ENCODE measurements around the gene GPT2. TPM values are rescaled to one million over a fixed set of nuclear protein-coding genes. Genes with fewer than 3 reads are reported as not detected.

Gene GPT2
- total RNA-seq, 1 experiment from 2014 or later: 68.8 TPM

GRCh38 chr16:46896314-46896968 is 12.3 kb downstream of the GPT2 start:
- H3K79me2 ChIP-seq (ENCODE audit: insufficient read depth, low read length): peaks cover 24% of the 10 kb centered on the region; the same call in 1 of the 2 replicates
- no peak overlapping the region for H4K91ac ChIP-seq (ENCODE audit: insufficient read length, low read depth, low read length)
- Mint-ChIP-seq H3K4me1 (peaks cover 9 to 13% of the 10 kb centered on the region in 2 experiments), H3K27ac (peak overlapping the region; percentile 44 to 86 (median 78); a peak in 6 of 7 replicates), H3K36me3 (ENCODE audit: insufficient read depth in 1 of 3, low read depth in 3 of 3) (peaks cover 27 to 69% (median 60%) of the 10 kb centered on the region in 3 experiments; a peak in 6 of 7 replicates), H3K4me3 (no peak overlapping the region), H3K27me3 (ENCODE audit: low read depth) (no peaks in the 10 kb centered on the region), H3K9me3 (no peaks in the 10 kb centered on the region)
- no peak overlapping the region for H3T11ph ChIP-seq (ENCODE audit: low read length)
- H2AFZ ChIP-seq (ENCODE audit: low read length): no peak overlapping the region
- H2BK20ac ChIP-seq (ENCODE audit: low read depth, low read length, poor library complexity, severe bottlenecking): no peak overlapping the region
- no peak overlapping the region for H3K27ac ChIP-seq (ENCODE audit: insufficient read length, low read depth, low read length)
- H3K14ac ChIP-seq (ENCODE audit: insufficient read depth, low read length): no peak overlapping the region
- no peak overlapping the region for H3K18ac ChIP-seq (ENCODE audit: insufficient read length, low read depth, low read length)
- peaks cover 3% of the 10 kb centered on the region for H3K79me1 ChIP-seq (ENCODE audit: insufficient read depth, low read depth, low read length, poor library complexity, severe bottlenecking)
- H3K56ac ChIP-seq (ENCODE audit: insufficient read length, low read depth, low read length): no peak overlapping the region
- H2BK15ac ChIP-seq (ENCODE audit: low read depth, low read length): no peak overlapping the region
- no peaks in the 10 kb centered on the region for H3K27me3 ChIP-seq (ENCODE audit: insufficient read depth, low read length)
- H4K20me1 ChIP-seq (ENCODE audit: control insufficient read depth, insufficient read depth, insufficient read length): no peaks in the 10 kb centered on the region
- H3K4me1 ChIP-seq (ENCODE audit: insufficient read depth, low read length): no peaks in the 10 kb centered on the region; the same call in 1 of the 2 replicates
- H3K9ac ChIP-seq (ENCODE audit: extremely low read depth, insufficient read length, low read length): no peak overlapping the region
- no peak overlapping the region for H4K5ac ChIP-seq (ENCODE audit: insufficient read length, low read depth, low read length)
- WGBS (ENCODE audit: extremely low coverage, insufficient read length, low lambda C conversion rate): no CpG with 5 or more reads among the region's 7 CpGs
- no peak for TF ChIP-seq CTCF (conservative IDR thresholded peaks at IDR 0.05)
- H2AK5ac ChIP-seq (ENCODE audit: insufficient read length, low read length): no peak overlapping the region
- H2BK120ac ChIP-seq (ENCODE audit: low read depth, low read length, poor library complexity, severe bottlenecking): no peak overlapping the region
- no peaks in the 10 kb centered on the region for H3K23me2 ChIP-seq (ENCODE audit: insufficient read length, low read depth, low read length, poor library complexity, severe bottlenecking)
- H2BK5ac ChIP-seq (ENCODE audit: insufficient read length, low read length): no peak overlapping the region
- no peak overlapping the region for H3K23ac ChIP-seq (ENCODE audit: insufficient read length, low read depth, low read length)
- no peak overlapping the region for H3K4me2 ChIP-seq (ENCODE audit: insufficient read depth, insufficient read length, low read length)
- H3K9me3 ChIP-seq (ENCODE audit: control insufficient read depth, low read depth, low read length): no peaks in the 10 kb centered on the region
- no peak for DNase-seq
- H4K8ac ChIP-seq (replicated peaks; ENCODE audit: insufficient read length, low read depth, low read length): no peak overlapping the region
- H2BK12ac ChIP-seq (ENCODE audit: insufficient read length, low read depth, low read length): no peak overlapping the region
- H3K4ac ChIP-seq (ENCODE audit: low read depth, low read length): no peak overlapping the region
